ENCODE data around the gene GOLGB1.

DNA sequence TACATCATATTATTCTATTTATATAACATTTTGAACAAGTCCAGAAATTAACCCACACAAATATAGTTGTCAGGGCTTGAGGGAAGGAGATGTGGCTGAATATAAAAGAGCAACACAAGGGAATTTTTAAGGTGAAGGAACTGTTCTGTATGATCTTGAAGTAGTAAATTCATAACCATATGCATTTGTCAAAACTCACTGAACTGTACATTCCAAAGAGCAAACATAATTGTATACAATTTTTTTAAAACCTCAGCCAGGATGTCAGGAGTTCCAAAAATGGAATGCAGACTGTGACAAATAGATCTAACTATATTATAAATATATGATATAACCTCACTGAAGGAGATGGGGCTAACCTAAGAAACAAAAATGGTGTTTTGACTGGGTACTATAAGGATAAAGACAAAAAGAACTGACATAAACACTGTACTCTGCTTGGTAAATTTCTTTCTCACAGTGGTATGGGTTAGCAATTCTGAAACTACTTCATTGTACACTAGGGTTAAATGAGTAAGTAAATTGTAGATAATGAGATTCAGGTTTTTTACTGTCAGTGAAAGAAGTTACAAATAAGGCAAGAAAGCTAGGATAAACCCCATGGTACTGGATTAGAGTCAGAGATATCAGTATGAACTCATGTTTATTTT lies 14.4 kb downstream of the GOLGB1 start:
- TF ChIP-seq CTCF (IDR thresholded peaks at IDR 0.05) (no peak), POLR2A (IDR thresholded peaks at IDR 0.05) (no peak)
